Measurements from ENCODE around the gene SRSF4. TPM values are rescaled to one million over a fixed set of nuclear protein-coding genes. Genes with fewer than 3 reads are reported as not detected.

SRSF4 gene
- 100 to 1,000 TPM in 1 of 4 donors, 10 to 100 TPM in 3; 82.7 to 112 (median 96.8) TPM for total RNA-seq

- ATAC-seq: peak; percentile 95
- WGBS, 2 donors (ENCODE audit: low coverage in 1 of 2): 0% methylated on average over 3 to 4 of the region's 100 CpGs
- peak within 1 kb of the TSS; percentile 85 to 98 for H3K4me3 ChIP-seq
- peak within 1 kb of the TSS; percentile 96 to 100 (median 100) for H3K27ac ChIP-seq
- H3K4me1 ChIP-seq: peaks cover 10 to 49% (median 20%) of the 10 kb centered on the region in 3 donors
- H3K36me3 ChIP-seq: peaks cover 0 to 7% of the 10 kb centered on the region in 2 donors
- H3K27me3 ChIP-seq: no peaks in the 10 kb centered on the region
- H3K9me3 ChIP-seq: no peaks in the 10 kb centered on the region
- TF ChIP-seq EP300 (IDR thresholded peaks at IDR 0.05) (no peak), POLR2AphosphoS5 (IDR thresholded peaks at IDR 0.05) (peak; percentile 90), POLR2A (IDR thresholded peaks at IDR 0.05) (peak; percentile 94), CTCF (IDR thresholded peaks at IDR 0.05) (peak in 3 of 4 experiments; percentile 66 to 80 (median 79))
Observed at GRCh38 chr1:29181413-29182225, at the start of gene SRSF4. TSS of gene SRSF4 (minus strand) at chr1:29181900. CDS start at chr1:29181752, 148 bp downstream.

GRCh38 chr1:29230553-29231378 is 49.1 kb upstream of the SRSF4 start, which contains the start of gene MECR:
TSS of gene MECR (minus strand) at chr1:29230934. CDS start at chr1:29230906, 28 bp downstream.
- H3K27ac ChIP-seq: peak within 1 kb of the TSS; percentile 3 to 82 (median 80)
- H3K4me3 ChIP-seq: peak within 1 kb of the TSS; percentile 59 to 82
- H3K36me3 ChIP-seq: no peaks in the 10 kb centered on the region
- peaks cover 0 to 21% (median 8%) of the 10 kb centered on the region in 3 donors for H3K4me1 ChIP-seq
- no peaks in the 10 kb centered on the region for H3K9me3 ChIP-seq
- TF ChIP-seq POLR2AphosphoS5 (IDR thresholded peaks at IDR 0.05) (peak; percentile 81), POLR2A (IDR thresholded peaks at IDR 0.05) (peak; percentile 65 to 66), EP300 (IDR thresholded peaks at IDR 0.05) (no peak), CTCF (IDR thresholded peaks at IDR 0.05) (peak in 2 of 4 experiments; percentile 32 to 55)
- ATAC-seq: peak; percentile 97
- peaks cover 23% of the 10 kb centered on the region for H3K27me3 ChIP-seq
- 6 to 7% methylated on average over 11 of the region's 52 CpGs for WGBS, 2 donors (ENCODE audit: low coverage in 1 of 2)

GRCh38 chr1:29230204-29230552 is 48.5 kb upstream of the SRSF4 start:
- H3K4me1 ChIP-seq: peaks cover 0 to 20% (median 8%) of the 10 kb centered on the region in 3 donors
- ATAC-seq: no peak
- TF ChIP-seq POLR2A (IDR thresholded peaks at IDR 0.05) (no peak), EP300 (IDR thresholded peaks at IDR 0.05) (no peak), CTCF (IDR thresholded peaks at IDR 0.05) (no peak), POLR2AphosphoS5 (IDR thresholded peaks at IDR 0.05) (no peak)
- peak overlapping the region; percentile 3 to 82 (median 80) for H3K27ac ChIP-seq
- 16 to 24% methylated on average over 4 of the region's 4 CpGs for WGBS, 2 donors (ENCODE audit: low coverage in 1 of 2)
- no peaks in the 10 kb centered on the region for H3K9me3 ChIP-seq
- H3K27me3 ChIP-seq: peaks cover 22% of the 10 kb centered on the region
- peak overlapping the region; percentile 59 to 82 for H3K4me3 ChIP-seq
- H3K36me3 ChIP-seq: no peaks in the 10 kb centered on the region

- no peak overlapping the region for H3K27ac ChIP-seq
- 85 to 97% methylated on average over 4 to 5 of the region's 5 CpGs for WGBS, 2 donors (ENCODE audit: low coverage in 1 of 2)
- H3K4me1 ChIP-seq: peaks cover 0 to 20% (median 8%) of the 10 kb centered on the region in 3 donors
- H3K27me3 ChIP-seq: no peaks in the 10 kb centered on the region
- ATAC-seq: no peak
- no peak for TF ChIP-seq POLR2AphosphoS5 (IDR thresholded peaks at IDR 0.05)
- no peak for TF ChIP-seq EP300 (IDR thresholded peaks at IDR 0.05)
- no peak for TF ChIP-seq CTCF (IDR thresholded peaks at IDR 0.05)
- TF ChIP-seq POLR2A (IDR thresholded peaks at IDR 0.05): no peak
- no peaks in the 10 kb centered on the region for H3K9me3 ChIP-seq
- H3K36me3 ChIP-seq: peaks cover 0 to 26% of the 10 kb centered on the region in 2 donors
- H3K4me3 ChIP-seq: no peak overlapping the region
Observed at GRCh38 chr1:29227511-29227910, 45.8 kb upstream of the SRSF4 start.

Data from gastroesophageal sphincter (tissue), 4 donors.